Measurements from ENCODE around the gene TRAPPC11.

- no peak for TF ChIP-seq CTCF (conservative IDR thresholded peaks at IDR 0.05; ENCODE audit: low read length)
- TF ChIP-seq EZH2phosphoT487 (IDR thresholded peaks at IDR 0.05; ENCODE audit: borderline replicate concordance), result no peak
Measured at GRCh38 chr4:183747380-183747779, 88.3 kb downstream of the TRAPPC11 start.

Data from Loucy (cell line).